Stimulated activated CD4-positive, alpha-beta T cell treated with anti-CD3 and anti-CD28 coated beads, Interleukin-2, amount 100 ng/mL, for 24 hours (primary cell): ENCODE data around the gene PIGU.

ENCODE experiments used
- DNase-seq, 2 donors: peaks; one replicate each; pipeline ENCODE4 v3.0.0-alpha.2; 2020

Gene PIGU

DNA sequence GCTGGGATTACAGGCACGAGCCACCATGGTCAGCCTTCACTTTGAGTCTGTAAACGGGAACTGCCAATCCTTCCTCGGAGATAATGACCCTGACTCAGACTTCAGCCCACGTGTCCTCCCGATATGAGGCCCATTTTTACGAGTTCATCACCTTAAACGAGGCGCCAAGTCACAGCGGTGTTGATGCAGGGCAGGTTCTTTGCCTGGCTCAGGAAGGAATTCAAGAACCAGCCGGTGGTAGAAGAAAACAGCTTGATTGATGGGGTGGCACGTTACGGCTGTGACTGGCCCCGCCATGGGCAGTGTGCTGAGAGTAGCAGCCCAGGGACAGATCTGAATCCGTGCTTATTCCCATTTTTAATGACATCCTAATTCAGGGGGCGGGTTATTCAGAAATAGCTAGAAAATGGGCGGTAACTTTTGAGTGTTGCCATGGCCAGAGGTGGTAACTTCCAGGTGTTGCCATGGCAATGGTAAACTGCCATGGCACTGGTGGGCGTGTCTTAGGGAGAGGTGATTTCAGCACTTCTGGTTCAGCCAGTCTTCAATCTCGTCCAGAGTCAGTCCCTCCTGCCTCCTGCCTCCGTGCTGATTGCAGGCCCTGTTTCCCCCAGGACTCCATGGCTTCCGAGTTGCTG, 127.5 kb downstream of the PIGU start:
- DNase-seq = no peak

DNA sequence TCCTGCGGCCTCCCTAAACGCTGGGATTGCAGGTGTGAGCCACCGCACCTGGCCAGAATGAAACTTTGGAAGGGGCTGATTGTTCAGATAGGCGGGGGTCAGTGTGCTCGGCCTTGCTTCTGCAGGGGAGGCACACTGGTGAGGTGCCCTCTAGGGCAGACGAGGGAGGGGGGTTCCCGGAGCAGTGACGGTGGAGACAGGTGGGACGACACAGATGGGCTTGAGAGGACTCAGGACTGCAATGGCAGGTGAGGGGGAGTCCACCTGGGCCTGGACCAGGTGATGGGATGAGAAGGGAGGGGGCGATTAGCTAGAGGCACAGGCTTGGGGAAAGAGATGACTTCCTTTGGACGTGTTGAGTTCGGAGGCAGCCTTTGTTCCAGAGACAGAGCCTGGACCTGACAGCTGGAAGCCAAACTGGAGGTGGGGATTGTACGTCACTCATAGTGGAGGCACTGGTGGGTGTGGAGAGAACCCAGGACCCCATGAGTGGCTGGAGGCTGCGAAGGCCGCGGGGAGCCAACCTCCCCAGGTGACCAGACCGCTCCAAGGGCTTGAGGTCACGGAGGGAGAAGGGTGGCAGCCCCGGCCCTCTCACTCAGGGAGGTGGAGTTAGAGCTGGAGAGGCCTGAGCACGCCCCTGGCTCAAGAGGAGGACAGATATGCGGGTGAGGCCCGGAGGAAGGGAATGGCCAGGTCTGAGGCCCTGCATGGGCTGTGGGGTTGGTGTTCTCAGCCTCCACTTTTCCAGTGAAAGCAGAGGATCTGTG, 128.9 kb downstream of the PIGU start:
- no peak for DNase-seq

DNA sequence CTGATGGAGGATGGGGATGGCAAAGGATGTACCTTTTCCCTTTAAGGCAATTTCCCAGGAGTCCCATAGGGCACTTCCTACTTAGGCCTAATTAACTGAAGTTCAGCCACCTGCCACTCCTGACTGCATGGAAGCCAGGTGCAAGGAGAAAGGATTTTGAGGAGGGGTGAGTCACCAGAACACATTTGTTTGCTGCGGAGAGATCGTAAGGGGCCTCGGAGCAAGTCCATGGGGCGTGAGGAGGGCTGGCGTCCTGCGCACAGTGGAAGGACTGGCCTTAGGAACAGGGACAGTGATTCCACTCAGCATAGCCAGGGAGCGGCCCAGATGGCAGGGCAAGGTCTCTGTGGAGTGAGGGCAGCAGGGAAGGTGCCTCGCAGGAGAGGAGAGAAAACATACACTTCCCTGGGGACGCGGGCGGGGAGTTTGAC, 130.1 kb downstream of the PIGU start:
- no peak for DNase-seq

DNA sequence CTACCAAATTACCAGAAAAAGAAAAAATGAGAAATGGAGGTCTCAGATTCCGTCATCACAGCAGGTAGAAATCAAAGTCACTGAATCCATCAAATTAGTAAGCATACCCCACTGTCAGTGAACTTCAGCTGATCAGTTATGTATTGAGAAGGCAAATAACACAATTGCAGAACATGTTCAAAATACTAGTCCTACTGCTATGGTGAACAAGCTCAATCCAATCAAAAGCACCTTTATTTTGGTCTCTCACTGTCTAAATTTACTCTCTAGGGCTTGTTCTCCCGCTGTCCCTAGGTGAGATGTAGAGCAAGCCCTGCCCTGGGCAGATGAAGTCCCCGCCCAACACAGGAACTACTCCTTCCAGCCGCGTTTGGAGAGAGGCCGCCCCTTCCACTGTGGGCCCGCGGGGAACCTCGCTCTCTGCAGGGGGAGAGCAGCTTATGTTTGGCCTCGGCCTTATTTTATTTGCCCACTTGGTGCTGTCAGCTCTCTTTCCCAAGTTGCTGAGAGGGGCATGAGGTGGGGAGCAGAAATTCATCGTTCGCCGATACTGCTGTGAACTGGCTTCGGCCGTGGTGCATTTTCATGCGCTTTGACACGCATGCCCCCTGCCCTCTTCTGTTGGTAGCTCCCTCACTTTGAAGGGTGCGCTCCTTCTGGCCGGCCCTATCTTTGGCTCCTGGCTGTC, 132.6 kb downstream of the PIGU start:
- peak in 1 of 2 donors; percentile 43 for DNase-seq

DNA sequence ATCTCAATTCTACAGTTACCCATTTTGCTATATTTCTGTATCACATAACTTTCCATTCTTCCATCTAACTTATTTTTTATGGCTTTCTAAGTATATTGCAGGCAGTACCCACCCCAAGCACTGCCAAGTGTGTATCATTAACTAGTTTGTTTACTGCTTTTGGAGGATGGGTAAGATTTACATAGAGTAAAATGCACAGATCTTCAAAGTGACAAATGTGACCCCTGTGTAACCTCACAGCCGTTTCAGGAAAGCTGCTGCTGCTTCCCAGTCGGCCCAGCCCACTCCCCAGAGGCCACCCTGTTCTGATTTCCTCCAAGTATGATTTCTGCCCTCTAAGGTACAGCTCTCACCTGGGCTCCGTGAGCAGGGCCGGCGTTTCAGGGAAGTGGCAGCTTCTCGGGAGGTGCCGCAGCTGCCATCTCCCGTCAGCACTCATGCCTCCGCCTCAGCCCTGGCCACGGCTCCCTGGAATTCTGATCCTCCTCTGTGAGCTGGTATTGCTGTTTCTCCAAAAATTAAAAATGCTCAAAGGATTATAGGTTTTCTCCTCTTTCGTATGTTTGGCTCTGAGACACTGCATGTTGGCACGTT, 133.3 kb downstream of the PIGU start:
- DNase-seq = no peak

DNA sequence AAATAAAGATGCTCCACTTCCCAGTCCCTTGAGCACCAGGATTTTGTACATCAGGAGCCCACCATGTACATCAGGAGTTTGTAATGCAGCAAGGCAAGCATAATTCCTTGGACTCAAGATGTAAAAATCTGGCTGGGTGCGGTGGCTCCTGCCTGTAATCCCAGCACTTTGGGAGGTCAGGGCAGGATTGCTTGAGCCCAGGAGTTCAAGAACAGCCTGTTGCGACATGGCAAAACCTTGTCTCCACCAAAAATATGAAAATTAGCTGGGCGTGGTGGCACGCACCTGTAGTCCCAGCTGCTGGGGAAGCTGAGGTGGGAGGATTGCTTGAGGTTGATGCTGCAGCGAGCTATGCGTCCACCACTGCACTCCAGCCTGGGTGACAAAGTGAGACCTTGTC, 134.5 kb downstream of the PIGU start:
- DNase-seq = no peak

DNA sequence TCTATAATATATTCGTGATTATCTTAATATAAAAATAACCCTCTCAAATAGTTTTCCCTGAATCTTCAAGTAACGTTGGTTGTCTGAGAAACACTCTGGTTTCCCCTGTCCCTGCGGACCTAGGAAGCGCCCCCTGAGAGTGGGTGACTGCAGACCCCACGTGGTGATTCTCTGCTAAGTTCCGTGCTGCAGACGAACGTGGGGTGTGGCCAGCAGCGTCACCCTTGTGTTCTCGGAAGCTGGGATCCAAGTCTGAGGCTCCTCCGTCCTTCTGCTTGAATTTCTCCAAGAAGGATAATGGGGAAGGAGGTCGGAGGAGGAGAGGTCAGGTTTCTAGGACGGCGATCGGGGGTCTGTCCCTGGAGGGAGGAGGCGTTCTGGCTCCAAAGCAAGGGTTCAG, 135.0 kb downstream of the PIGU start:
- DNase-seq = no peak

DNA sequence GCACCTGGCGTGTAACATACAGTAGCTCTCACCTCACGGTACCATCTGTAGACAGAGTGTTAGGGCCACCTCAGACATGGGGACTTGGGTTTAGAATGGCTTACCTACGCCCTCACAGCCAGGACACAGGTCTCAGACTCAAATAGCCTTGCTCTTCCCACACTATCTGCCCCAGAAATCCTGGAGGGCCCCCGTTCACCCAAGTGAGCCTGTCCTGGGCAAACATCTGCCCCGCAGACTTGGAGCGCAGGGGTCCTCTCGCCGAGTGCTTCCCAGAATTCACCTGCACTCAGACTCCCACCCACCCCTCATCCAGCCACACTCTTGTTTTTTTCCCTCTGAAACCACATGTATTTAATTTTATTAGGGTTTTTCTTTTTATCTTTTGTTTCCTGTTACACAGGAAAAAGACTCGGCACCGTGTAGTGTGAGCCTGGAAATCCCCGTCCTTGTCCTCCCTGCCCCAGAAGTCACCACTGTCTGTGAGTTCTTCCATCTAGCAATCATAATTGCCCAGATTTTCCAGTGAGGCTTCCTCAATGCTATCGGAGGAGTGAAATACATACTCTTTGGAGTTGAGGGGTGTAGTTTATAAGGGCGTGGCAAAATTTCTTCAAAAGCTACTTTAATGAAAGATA, 135.5 kb downstream of the PIGU start:
- peak; percentile 25 to 36 for DNase-seq

DNA sequence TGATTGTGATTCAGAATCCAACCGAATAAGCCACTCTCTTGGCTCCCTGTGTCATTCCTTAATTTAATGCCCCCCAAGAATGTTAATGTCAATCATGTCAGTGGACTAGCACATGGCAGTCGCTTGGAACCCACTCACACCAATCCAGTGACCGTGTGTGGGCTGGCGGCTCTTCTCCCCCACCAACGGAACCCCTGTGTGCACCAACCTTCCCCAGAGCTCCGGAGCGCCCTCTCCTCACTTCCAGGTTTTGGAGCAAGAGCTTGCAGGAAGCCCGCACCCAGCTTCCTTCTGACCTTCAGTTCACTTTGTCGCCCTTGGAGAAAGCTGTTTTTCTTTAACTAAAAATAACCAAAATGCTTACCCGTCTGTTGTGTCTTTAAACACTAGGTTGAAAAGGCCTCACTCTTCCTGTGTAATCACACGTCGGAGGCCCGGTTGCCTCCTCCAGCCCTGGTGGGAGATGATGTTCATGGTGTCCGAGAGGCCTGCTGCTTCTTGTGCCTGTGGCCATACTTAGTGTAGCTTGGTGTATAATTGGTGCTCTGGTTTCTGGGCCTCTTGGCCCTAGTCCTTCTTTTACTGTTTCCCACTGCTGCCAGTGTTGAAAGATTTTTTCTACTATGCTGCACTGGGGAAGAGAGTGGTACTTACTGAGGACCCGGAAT, 136.2 kb downstream of the PIGU start:
- no peak for DNase-seq

DNA sequence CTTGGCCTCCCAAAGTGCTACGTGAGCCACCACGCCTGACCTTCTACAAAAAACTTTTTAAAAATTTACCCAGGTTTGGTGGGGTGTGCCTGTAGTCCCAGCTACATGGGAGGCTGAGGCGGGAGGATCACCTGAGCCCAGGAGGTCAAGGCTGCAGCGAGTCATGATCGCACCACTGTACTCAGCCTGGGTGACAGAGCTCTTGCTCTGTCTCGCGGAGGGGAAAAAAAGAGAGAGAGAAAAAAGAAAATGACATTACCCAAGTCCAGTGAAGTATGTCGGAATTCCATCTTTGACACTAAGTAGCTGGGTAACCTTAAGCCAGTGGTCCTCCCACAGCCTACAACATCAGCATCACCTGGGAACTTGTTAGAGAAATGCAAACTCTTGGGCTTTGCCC, 137.1 kb downstream of the PIGU start:
- no peak for DNase-seq

DNA sequence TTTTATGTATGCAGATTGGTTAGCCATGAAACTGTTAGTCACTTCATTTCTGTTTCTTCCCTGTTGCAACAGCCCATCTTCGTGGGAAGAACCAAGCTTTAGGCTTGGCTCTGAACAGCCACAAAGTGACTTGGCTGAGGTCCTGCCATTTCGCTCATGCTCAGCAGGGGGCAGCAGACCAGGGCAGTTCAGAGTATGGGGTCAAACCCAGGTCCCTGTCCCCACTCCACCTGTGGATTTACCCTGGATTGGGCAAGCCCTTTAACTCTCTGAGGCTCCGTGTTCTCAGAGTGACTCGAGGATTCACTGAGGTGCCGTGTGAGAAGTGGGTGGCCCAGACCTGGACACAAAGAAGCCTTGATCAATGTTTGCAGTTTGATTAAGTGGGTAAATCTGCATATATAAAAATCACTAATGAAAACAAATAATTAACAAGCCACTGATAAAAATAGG, 138.2 kb downstream of the PIGU start:
- peak; percentile 66 to 70 for DNase-seq

DNA sequence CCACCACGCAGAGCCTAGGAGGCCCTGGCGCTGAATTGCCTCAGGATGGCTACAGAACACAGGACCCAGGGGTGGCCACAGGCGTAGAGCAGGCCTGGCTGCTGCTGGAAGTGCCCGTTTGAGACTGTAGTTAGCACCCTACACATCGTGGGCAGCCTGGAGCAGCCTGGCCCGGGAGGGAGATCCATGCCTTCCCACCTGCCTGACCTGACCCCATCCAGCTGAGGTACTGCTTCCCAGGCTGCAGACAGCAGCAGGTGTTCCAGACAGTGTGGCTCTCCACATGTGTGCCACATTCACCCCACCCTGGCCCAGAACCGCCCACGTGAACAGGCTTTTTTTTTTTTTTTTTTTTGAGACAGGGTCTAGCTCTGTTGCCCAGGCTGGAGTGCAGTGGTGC, 139.2 kb downstream of the PIGU start:
- DNase-seq = no peak

DNA sequence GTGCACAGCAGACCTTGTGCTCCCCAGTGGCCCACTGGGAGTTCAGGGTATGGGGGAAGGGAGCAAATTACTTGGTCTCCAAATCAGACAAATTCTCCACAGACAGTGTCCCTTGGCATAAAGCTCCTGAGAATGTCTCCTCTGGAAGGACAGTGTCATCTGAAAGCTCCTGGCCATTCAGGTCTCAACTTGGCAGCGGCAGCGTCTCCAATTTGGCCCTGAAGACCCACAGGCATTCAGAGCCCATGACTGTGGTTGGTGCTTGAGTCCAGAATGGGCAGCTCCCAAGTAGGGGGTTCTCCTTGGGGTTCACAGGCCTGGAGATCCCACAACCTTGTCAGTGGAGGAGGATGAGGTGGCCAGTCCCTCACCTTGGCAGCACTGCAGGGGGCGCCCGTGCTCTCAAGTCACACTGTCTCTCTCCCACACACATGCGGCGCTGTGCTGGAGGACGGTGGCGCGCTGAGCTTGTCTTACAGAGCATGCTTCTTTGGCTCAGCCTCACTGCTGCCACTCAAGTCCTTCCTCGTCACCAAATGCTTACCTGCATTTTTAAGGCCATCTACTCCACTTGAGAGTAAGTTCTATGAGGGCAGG, 140.0 kb downstream of the PIGU start:
- peak; percentile 59 to 68 for DNase-seq

DNA sequence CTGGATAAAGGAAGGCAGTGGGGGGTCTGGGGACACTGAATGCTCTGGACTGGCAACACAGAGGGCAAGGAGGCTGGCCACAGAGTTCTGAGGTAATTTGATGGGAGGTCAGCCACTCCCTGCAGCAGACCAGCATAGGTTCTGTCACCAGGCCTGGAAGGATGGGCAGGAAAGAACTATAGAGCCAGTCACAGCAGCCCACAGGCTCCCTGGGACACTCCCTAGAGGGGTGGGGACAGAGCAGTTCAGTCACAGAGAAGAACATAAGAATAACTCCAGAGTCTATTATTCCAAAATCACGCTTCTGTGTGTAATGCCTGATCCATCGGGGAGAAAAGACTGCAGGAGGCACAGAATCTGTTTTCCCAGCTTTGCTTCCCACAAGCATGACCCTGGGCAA, 141.0 kb downstream of the PIGU start:
- no peak for DNase-seq

DNA sequence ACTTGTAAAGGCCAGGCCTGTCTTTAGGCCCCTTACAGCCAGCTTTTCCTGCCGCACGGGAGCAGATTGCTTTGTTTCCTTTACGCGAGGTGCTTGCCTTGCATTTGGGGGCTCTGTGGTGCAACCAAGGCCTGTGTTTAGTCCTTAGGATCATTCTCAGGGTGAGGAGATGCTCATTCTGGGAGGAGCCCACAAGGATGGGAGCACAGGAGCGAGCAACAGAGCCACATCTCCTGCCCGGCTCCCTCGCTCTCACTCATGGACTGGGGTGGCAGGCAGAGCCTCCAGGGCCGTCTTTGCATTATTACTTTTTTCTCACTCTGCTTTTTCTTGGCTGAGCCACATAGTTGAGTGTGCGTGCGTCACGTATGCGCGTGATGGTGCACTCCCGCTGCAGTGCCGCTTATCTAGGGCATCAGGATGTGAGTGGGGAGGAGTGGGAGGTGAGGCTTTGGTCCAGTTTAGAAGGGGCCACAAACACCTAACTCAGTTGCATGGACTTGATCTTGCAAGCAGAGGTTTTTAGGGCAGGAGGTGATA, 141.5 kb downstream of the PIGU start:
- DNase-seq = no peak

DNA sequence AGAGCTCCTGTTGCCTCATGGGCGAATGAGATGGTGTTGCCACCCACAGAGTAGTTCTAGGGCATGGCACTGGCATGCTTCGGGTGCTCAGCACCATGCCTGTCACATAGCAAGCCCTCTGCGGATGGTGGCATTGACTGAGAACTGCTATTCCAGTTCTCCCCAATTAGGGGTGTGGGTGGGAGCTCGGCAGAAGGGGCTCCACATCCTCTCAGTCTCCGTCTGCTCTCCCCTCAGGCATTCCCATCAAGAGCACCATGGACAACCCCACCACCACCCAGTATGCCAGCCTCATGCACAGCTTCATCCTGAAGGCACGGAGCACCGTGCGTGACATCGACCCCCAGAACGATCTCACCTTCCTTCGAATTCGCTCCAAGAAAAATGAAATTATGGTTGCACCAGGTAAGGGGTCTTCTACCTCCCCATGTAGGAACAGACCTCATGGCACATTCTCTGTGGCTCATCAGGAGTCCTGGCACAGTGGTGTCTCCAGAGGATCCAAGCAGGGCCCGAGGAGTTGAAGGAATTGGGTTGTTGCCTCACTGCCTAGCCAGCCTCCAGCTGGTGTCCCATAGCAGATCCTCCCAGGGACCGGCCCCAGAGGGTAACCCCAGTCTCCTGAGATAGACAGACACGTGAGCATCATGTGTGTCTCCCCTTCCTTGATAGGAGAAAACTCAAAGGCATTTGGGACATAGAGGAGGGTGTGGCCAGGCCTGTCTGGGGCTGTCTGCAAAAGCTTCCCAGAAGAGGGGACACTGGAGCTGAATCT, 142.3 kb downstream of the PIGU start:
- no peak for DNase-seq

DNA sequence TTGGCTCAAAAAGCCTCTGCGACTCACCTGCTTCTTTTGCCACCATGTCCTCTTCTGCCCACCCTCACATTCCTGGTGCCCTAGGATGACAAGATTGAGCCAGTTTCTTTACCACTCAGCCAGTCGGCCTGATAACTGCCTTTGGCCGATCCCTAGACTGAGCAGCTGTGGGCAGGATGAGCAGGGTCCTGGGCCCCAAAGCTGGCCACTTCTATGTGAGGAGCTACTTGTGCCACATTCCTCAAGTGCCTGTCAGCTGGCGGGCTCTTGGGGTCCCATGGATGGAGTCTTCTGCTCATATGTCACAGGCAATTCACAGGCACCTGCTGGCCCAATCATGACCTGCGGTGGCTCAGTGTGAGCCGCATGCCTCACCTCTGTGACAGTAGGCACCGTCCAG, 144.1 kb downstream of the PIGU start:
- DNase-seq = no peak

DNA sequence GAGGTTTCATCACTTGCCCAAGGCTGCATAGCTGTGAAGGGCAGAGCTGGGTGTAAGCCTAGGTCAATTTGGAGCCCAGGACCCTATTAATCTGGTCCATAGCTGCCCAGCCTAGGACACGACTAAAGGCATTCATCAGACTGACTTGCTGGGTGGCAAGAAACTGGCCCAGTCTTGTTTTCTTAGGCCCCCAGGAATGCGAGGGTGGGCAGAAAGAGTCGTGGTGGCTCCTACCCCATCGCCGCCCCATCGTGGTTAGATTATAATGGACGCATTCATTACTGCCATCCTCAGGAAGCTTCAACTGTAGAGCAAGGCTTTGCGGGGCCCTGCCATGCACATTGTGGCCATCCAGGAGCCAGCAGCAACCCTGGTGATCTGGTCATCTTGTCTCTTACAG, 144.6 kb downstream of the PIGU start:
- DNase-seq = no peak

DNA sequence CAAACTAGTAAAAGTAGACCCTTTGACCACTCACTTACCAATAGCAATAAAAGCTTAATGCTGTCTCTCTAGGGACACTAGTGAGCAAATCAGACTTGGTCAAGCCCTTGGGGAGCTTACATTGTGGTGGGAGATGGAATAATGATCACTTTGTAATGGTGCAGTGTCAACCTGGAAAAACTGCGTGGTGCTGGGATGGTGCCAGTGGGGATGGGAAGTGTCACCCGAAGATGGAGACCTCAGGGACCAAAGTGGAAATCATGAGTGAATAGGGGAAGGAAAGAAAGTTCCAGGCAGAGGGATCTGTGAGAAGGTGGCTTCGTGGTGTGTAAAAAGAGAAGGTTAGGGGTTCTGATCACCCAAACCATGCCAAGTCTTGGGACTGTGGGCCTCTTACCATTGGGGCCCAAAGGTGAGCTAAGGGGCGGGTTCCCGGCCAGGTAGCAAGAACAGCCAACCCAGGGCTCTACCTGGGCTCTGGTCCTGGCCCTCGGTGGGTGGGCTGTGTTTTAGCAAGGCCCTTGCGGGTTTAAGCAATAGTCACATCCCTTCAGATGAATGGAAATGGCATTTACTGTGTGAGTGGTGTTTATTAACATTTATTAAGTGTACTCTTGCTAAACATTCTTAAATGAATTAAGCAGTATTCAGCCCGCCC, 145.2 kb downstream of the PIGU start:
- DNase-seq = no peak

DNA sequence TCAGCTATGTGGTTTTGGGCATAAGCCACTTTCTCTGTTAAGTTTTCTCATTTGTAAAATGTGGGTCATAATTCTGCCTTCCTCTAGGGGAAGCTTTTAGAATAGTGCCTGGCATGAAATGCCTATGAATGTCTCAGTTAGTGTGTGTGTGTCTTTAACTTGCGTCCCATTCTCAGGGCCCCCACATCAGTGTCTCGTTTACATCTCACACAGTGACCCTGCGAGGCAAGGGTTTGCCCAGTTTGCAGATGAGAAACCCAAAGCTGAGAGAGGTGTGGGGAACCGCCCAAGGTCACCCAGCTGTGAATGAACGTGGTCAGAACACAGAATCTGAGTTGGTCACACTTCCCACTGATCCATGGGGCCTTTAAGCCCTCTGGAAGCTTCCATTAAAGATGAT, 146.6 kb downstream of the PIGU start:
- DNase-seq = no peak
